Measurements from ENCODE around the gene TNP2. TPM values are rescaled to one million over a fixed set of nuclear protein-coding genes. Genes with fewer than 3 reads are reported as not detected.

TNP2 gene
- total RNA-seq, 3 donors from 2014 or later (not counting 1 experiment from before 2014, with no cell fraction given) = not detected

GRCh38 chr16:11219178-11219577 is 49.9 kb downstream of the TNP2 start:
- TF ChIP-seq CTCF (IDR thresholded peaks at IDR 0.05) = no peak
- Histone ChIP-seq H3K4me1 (ENCODE audit: control insufficient read depth, insufficient read depth, low read length) (peaks cover 18% of the 10 kb centered on the region), H3K27ac (ENCODE audit: low read length) (no peak overlapping the region), H3K4me3 (ENCODE audit: low read length) (no peak overlapping the region), H3K9me3 (ENCODE audit: control insufficient read depth, insufficient read depth, low read length) (peaks cover 12% of the 10 kb centered on the region), H3K27me3 (ENCODE audit: control insufficient read depth, insufficient read depth, low read length) (no peaks in the 10 kb centered on the region), H3K36me3 (ENCODE audit: control insufficient read depth, insufficient read depth, low read length) (no peaks in the 10 kb centered on the region)
- Mint-ChIP-seq H3K4me3 (no peak overlapping the region), H3K27me3 (ENCODE audit: low read depth in 2 of 2) (no peaks in the 10 kb centered on the region), H3K9me3 (no peaks in the 10 kb centered on the region), H3K36me3 (no peaks in the 10 kb centered on the region), H3K4me1 (peaks cover 14 to 29% of the 10 kb centered on the region in 2 donors), H3K27ac (peak overlapping the region in 1 of 2 donors; percentile 18)
- WGBS (ENCODE audit: insufficient coverage) = 79% methylated on average over 4 of the region's 4 CpGs
- DNase-seq (no peak), ATAC-seq (no peak)
- intact Hi-C loops (cut with micrococcal nuclease) = no loop called here

- TF ChIP-seq CTCF (IDR thresholded peaks at IDR 0.05) = peak; percentile 33
- H3K4me1 Mint-ChIP-seq = peaks cover 10 to 24% of the 10 kb centered on the region in 2 donors
These were observed 50.5 kb downstream of the TNP2 start for GRCh38 chr16:11218604-11218962.

More at GRCh38 chr16:11218604-11218962, 50.5 kb downstream of the TNP2 start:
- Histone ChIP-seq H3K27me3 (ENCODE audit: control insufficient read depth, insufficient read depth, low read length) (no peaks in the 10 kb centered on the region), H3K9me3 (ENCODE audit: control insufficient read depth, insufficient read depth, low read length) (peaks cover 12% of the 10 kb centered on the region), H3K27ac (ENCODE audit: low read length) (no peak overlapping the region), H3K4me1 (ENCODE audit: control insufficient read depth, insufficient read depth, low read length) (peaks cover 12% of the 10 kb centered on the region), H3K4me3 (ENCODE audit: low read length) (no peak overlapping the region), H3K36me3 (ENCODE audit: control insufficient read depth, insufficient read depth, low read length) (no peaks in the 10 kb centered on the region)
- intact Hi-C loops (cut with micrococcal nuclease) = no loop called here
- no peak for ATAC-seq
- Mint-ChIP-seq H3K27me3 (ENCODE audit: low read depth in 2 of 2) (no peaks in the 10 kb centered on the region), H3K27ac (no peak overlapping the region), H3K36me3 (no peaks in the 10 kb centered on the region), H3K9me3 (no peaks in the 10 kb centered on the region), H3K4me3 (no peak overlapping the region)
- DNase-seq = peak in 1 of 2 donors; percentile 29
- 89% methylated on average over 1 of the region's 1 CpG for WGBS (ENCODE audit: insufficient coverage)

Other genes starting within 250 kb of the TNP2 start
- 10 to 100 TPM; 21.7 to 74.7 (median 27.2) TPM for gene SOCS1, start 13.1 kb downstream of the TNP2 start, total RNA-seq
- not detected for gene PRM3, start 4.3 kb upstream of the TNP2 start, total RNA-seq
- not detected for gene PRM2, start 7.2 kb upstream of the TNP2 start, total RNA-seq
- not detected for gene PRM1, start 12.0 kb upstream of the TNP2 start, total RNA-seq
- gene RMI2, start 76.1 kb upstream of the TNP2 start, total RNA-seq = 1 to 10 TPM in 1 of 3 donors, under 1 TPM in 2; 0.83 to 1.1 (median 0.93) TPM